DOHH2 (cell line): ENCODE results near the gene DUOXA2.
"Not testable (repeated sequence)": the region's sequence is repeated elsewhere in the genome, so short reads cannot be mapped to it uniquely, and the experiment has no call there.

Experiments used
- EZH2phosphoT487 ChIP-seq: fragments of 200-600 bp; sonication (generic); IDR thresholded peaks from 2 replicates; pipeline ENCODE4 v1.6.1; 2017; ENCODE audit warnings: borderline replicate concordance, mild to moderate bottlenecking, antibody characterized with exemption, low read length, moderate library complexity, mixed read lengths
- TF ChIP-seq, protein P1 (sequence below): fragments of 200-600 bp; sonication (generic); IDR thresholded peaks from one replicate; pipeline ENCODE4 v1.5.1; 2014; ENCODE audit warnings: antibody characterized with exemption, mild to moderate bottlenecking, low read depth, low read length; ENCODE audit not compliant: poor library complexity, severe bottlenecking

GRCh38 chr15:45082412-45082811 lies 31.7 kb upstream of the DUOXA2 start:
- TF ChIP-seq, protein P1, sequence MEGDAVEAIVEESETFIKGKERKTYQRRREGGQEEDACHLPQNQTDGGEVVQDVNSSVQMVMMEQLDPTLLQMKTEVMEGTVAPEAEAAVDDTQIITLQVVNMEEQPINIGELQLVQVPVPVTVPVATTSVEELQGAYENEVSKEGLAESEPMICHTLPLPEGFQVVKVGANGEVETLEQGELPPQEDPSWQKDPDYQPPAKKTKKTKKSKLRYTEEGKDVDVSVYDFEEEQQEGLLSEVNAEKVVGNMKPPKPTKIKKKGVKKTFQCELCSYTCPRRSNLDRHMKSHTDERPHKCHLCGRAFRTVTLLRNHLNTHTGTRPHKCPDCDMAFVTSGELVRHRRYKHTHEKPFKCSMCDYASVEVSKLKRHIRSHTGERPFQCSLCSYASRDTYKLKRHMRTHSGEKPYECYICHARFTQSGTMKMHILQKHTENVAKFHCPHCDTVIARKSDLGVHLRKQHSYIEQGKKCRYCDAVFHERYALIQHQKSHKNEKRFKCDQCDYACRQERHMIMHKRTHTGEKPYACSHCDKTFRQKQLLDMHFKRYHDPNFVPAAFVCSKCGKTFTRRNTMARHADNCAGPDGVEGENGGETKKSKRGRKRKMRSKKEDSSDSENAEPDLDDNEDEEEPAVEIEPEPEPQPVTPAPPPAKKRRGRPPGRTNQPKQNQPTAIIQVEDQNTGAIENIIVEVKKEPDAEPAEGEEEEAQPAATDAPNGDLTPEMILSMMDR = not testable (repeated sequence)
- not testable (repeated sequence) for TF ChIP-seq EZH2phosphoT487
